GM21786 (cell line): Measurements from ENCODE around the gene DSC2.
"Not testable (repeated sequence)": the region's sequence is repeated elsewhere in the genome, so short reads cannot be mapped to it uniquely, and the experiment has no call there.

ENCODE experiments used
- ATAC-seq: cut with Tn5 transposase; IDR thresholded peaks from one replicate; pipeline ENCODE4 v1.9.1; 2021; ENCODE audit not compliant: unreplicated experiment

DSC2 gene

DNA sequence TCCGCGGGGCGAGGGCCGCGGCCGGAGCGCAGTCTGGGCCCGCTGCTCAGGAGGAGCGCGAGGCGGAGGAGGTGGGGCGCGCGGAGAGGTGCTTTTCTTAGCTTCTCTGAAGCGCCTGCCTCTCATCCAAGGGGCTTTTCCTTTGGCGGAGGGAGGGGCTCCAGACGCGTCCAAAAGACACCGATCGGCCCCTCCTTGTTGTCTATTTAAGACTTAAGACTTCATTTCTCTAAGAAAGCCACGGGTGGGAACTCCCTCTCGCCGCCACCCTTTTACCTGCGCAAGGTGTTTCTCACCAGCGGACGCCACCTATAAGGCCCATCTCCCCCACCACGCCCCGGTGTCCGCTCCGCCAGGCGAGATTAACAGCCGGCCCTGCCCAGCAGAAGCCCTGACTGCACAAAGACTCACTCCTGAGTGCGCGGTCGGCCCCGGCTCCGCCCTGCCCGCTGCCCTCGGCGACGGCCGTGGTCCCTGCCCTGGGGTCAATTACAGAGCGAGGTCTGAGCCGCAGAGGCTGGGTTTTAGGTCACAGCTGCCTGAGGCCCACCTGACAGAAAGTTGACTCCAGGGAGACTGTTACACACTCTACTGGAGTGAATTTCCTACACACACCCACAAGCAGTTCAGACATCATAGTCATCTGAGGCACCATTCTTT is at the start of gene DSC2:
Gene DSC2 (minus strand): TSS at position 397 of the 660 bp plus-strand sequence. CDS start 450 bp downstream, outside the sequence.
- no peak for ATAC-seq

DNA sequence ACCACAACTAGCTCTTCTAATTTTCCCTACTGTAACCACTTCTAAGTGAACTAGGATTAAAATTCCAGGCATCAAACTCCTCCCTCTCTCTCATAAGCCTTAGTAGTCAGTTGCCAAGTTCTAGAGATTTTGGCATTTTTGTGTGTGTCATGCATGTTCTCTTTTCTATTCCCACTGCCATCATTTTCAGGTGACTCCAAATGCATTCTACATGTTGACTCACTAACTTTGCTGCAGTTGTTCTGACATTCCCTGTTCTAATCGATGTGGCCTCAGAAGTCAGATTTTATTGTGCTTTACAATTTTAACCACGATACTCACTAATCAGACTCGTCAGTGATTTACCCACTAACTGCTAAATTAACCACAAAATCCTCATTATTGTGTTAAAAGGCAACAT is 47.1 kb upstream of the DSC2 start:
- no peak for ATAC-seq

DNA sequence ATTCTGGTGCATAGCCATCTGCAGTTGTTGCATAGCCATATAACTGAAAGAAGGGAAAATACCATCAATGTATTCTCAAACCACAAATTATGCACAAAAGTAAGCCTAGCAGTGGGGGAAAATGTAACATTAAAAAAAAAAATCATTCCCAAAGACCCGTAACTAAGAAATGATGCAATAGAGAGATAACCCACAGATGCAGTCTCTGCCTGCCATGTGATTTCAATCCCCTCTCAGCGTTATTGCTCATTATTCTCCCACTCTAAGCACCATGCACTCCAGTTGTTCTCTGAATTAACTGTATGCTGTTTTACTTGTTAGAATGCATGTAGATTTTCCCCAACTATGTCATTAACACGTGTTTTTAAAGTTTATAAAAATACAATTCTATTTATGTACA is 46.4 kb upstream of the DSC2 start:
- no peak for ATAC-seq

DNA sequence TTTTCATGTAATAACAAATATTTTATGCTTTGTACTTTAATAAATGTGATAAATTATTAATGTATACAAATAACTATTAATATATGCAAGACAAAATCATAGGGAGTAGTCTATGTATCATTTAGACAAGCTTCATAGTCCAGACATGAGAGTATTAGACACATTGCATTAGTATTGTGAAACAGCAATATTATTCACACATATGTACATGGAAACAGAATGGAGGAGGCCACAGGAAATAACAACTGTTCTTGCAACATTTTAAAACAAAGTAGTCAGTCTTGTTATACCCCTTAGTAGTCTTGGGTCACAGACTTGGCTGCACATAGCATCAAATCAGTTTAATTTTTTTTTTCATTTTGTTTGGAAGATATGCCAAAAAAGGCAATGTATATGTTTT is 44.6 kb upstream of the DSC2 start:
- ATAC-seq = no peak

DNA sequence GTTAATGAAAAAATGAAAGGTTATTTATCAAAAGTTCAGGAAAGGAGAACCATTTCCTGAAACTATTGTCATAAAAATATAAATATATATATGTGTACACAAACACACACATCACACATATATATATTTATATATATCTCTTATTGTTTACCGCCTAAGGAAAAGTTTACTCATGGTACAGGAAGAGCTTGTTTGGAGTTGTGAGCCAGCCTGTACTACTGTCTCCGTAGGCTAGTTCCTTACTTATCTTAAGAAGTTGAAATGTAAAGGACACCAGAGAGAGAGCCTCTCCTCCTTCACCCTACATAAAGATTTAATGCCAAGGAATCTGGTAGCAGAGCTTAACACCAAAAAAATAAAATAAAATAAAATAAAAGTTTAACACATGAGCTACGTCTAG is 40.8 kb upstream of the DSC2 start:
- no peak for ATAC-seq

DNA sequence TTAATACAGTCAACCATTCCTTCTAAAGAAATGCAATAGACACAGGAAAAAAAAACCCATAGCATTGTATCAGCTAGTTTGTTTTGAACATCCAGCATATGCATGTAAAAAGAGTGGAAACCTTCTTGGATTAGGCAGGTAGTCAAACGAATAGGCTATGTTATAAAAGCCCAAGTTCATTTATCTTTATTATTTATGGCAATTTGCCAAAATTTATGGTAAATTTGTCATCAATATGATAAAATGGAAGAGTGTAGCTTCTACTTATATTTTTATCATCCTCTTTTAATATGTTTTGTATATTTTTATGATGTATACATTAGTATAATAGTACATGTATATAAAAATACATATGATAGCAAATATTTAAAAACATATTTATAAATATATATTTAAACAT is 36.5 kb upstream of the DSC2 start:
- ATAC-seq = no peak

DNA sequence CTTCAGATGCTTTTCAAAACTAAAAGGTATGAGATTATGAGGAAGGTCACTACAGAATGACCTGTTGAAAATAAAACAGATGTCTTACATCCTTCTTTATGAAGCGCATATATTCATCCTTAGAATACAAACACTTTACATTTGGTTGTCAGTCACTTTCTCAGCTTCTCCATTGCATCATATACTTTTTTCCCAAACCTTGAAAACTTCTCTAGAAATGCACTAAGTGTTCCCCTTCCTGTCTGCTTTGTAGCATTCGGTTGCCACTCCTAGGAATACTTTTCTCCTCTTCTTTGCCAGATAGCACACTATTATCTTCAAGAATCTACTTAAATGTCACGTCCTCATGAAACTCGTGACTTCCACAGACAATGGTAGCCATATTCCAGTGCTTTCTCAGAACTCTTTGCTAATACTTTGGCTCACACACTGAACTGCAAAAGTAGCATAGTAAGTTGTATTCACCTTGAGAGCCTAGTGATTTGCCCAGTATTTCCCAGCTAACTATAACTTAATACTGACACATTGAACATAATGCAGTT is 32.8 kb upstream of the DSC2 start:
- ATAC-seq = no peak

DNA sequence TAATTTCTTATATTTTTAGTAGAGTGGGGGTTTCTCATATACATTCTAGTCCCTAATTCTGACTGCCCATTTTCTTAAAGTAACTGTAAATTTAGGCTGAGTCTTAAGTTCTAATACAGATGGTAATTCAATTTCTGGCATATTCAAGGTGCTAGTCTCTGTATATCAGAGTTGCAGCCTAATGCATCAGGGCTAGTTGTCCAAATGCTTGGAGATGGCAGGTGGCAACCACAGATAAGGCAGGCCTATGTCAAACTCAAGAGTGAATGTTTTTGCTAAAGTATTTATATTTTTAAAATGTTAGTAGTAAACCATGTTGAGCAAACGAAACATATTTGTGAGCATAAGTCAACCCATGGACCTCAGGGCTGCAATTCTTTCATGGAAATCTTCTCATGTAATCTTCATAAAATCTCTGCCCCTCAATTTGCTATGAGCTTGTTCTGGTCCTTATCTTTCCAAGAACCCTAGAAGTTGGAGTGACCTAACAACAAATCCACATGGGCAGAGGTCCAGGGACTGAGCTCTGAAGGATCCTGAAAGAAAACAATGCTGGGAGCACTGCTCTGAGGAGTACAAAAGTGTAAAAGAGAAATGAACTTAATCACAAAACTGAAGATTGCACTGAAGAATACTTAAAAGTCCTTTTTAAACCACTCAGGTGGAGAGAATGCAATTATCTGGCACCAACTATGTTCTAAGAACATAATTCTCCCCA is 27.3 kb upstream of the DSC2 start:
- ATAC-seq = no peak

DNA sequence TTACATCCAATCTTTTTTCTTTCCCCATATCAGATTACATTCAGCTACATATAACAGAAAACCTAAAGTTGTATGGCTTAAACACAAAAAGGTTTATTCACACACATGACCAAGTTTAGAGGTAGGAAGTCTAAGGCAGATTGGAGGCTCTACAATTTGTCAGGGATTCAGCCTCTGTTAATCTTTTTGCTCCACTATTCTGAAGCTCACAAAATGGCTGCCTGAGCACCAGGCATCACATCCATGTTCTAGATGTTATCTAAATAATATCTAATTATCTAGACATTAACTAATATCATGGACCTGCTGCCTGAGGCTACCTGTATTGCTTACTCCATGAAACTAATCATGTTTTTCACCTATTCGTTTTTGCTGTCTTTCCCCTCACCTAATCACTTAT is 23.7 kb upstream of the DSC2 start:
- ATAC-seq = no peak

DNA sequence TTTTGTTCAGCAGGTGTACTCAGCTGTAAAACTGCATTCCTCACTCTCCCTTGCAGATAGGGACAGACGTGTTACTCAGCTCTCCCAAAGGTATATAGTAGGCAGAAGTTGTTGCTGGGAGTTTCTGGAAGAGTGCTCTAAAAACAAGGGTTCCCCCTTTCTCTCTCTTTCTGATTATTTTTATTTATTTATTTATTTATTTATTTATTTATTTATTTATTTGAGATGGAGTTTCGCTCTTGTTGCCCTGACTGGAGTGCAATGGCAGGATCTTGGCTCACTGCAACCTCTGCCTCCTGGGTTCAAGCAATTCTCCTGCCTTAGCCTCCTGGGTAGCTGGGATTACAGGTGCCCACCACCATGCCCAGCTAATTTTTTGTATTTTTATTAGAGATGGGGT is 20.9 kb upstream of the DSC2 start:
- ATAC-seq = not testable (repeated sequence)

DNA sequence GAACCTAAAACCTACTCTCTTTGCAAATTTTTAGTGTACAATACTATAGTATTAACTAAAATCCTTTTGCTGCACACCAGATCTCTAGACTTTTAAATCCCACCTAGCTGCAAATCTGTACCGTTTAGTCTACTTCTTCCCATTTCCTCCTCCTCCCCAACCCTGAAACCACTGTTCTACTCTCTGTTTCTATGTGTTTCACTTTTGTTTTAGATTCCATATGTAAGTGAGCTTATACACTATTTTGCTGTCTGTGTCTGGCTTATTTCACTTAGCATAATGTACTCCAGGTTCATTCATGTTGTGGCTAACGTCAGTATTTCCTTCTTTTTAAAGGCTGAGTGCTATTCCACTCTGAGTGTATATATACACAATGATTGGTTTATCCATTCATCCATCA is 18.4 kb upstream of the DSC2 start:
- peak; percentile 58 for ATAC-seq

DNA sequence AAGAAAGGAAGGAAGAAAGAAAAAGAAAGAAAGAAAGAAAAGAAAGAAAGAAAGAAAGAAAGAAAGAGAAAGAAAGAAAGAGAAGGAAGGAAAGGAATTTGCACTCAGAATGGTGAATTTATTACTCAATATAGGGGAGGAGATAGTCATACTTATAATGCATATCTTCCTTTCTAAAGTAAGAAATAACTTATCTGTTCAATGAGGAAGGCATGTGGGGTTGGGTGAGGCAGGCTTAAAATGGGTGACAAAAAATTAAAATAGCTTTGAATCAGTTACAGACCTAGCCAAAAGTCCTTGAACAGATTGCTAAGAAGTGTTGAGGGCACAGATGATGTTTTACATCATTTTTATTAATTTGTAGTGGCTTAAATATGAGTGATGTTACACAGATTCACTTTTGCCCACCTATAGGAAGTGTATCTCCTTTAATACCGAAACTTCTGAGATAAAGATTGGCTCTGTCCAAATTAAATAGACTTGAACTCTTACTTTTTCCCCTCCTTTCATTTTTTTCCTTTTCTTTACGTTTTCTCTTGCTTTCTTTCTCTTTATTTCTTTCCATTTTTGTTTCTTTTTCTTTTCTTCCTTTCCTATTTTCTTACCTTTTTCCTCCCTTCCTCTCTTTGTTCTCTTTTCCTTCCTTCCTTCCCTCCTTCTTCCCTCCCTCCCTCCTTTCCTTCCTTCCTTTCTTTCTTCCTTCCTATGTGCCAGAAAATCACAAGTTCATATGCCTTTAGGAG is 14.8 kb upstream of the DSC2 start:
- ATAC-seq = no peak

DNA sequence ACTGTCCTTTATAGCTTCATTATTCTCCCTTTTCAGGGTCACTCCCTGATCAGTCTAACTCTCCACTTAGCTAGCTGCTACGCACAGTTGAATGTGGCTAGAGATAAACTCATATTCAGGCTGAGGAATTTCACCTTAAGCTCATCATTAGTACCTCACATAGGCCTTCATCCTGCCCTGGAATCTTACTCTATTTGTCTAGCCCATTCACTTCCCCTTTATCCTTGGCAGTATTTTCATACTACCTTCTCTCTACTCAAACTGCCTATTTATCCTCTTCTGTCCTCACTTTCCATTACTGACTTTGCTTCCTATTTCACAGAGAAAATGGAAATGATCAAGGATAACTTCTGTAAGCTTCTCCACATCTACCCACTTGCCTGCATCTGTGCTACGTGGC is 10.6 kb upstream of the DSC2 start:
- ATAC-seq = no peak

DNA sequence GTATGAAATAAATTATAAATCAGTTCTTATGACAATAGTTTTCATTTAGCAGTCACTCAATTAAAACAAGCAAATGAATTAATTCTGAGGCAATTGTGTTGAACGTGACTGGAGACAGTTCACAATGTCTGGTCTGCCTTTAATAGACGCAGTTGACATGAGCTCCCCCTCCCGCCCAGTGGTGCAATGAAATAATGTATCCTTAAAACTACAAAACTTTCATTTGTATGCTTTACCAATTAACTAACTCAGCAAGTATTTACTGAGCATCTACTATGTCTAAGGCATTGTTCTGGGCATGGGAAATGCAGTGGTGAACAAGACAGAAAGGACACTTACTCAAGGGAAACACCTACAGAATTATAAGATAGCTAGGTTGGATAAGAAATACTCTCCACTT is 3.5 kb upstream of the DSC2 start:
- ATAC-seq = no peak

DNA sequence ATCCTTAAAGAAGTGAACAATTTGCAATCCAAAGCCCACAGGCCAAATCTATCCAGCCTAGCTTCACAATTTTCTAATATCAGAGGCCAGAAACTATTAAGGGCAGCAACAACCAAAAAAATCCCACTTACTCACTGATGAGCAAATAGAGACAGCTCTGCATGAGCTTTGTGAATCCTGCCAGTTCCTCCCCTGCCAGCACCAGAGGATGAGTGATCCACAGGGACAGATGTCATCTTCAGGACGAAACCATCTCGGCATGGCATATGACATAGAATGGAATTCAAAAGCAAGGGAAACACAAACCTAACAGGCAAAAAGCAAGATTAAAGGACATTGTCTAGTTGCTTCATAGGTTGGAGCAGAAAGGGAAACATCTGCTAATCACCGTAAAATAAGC is 2.2 kb upstream of the DSC2 start:
- no peak for ATAC-seq

DNA sequence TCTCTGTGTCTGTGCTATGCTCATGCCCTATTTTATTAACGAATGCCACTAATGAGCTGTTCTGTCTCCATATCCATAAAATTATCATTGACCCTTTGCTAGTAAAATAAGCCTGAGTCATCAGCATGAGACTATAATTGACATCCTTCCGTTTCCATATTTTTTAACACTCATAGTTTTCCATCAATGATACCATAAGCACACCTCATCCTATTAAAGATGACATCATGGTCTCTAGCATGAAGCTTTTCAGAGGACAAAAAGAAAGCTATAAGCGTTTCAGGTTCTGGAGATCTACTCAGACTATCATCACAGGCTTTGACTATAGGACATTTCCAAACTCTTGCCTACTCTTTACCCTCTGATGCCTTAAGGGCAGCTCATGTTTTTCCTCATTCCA is 1.2 kb upstream of the DSC2 start:
- no peak for ATAC-seq

DNA sequence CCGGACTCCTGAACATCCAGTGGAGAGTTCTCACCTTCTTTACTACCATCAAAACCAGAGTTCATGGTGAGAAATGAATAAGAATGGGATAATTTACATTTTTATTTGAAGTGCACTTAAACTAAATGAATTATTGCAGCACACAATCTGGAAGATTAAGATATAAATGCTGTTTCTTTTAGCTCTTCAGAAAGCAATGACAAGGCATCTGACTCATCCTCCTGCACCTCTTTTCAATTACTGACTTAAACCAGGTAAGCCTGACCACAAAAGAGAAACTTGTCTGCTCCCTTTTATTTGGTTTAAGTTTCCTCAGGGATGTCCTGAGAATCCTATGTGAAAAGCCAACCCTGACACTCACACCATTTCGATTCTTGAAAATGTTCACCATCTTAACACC is 720 bp upstream of the DSC2 start:
- no peak for ATAC-seq

DNA sequence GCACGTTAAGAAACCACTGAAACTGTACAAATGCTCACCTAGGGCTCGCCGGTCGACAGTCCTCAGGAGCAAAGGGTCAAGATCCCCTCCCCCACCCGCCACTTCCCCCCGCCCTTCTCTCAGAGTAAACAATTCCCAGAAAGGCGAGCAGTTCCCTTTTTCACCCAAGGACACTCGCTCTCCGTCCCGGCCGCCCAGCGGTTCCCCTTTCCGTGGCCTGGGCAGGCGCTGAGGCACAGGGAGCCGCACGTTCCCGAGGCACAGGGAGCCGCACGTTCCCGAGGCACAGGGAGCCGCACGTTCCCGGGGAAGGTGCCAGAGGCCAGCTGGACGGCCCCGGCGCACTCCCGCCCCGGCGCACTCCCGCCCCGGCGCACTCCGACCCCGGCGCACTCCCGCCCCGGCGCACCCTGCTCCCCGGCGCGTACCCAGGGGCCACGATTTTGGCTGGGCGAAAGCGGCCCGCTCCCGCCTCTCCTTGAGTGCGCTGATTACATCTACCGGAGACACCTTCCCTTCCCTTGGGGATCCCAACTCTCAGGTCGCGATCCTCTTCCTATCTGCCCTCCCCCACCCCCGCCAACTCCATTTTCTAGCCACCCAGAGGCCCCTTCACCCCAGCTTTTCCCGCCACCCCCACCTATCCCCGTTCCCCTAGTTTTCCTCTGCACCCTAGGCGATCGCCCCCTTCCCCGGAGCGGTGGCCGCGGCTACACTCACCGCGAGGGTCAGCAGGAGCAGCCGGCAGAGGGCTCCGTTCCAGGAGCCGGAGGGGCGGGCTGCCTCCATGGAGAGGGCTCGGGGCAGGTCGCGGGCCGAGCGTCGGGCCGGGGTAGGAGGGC is 817 bp downstream of the DSC2 start:
- no peak for ATAC-seq

DNA sequence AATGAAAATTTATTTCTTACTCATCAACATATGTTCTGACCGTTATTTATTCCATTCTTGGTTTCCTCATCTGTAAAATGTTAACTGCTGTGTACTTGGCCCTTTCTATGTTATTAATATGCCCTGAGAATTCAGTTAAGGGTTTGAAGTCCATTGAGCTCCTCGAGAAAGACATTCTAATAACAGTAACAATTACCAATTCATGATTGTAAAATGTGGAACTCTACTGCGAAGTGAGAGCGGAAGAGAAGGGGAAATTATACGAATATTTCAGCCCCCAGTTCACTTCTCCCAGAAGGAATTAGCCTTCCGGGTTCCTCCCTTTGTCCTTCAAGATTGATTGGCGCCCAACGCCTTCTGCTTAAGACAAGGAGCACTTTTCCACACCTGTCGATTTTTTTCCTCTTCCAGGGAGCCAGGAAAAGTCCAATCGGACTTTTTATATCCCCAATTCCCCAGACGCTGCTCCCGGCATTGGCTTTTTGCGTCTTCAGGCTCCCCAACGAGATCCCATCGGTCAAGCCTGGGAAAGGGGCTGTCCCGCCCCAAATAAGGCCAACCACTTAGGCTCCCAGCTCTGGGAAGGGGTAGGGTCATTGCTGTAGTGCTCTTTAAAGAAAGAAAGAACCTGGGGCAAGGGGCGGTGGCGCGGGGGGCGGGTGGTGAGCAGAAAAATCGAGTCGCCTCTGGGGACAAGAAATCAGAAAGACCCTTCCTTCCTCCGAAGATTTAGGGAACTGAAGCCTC is 1.6 kb downstream of the DSC2 start:
- ATAC-seq = no peak

DNA sequence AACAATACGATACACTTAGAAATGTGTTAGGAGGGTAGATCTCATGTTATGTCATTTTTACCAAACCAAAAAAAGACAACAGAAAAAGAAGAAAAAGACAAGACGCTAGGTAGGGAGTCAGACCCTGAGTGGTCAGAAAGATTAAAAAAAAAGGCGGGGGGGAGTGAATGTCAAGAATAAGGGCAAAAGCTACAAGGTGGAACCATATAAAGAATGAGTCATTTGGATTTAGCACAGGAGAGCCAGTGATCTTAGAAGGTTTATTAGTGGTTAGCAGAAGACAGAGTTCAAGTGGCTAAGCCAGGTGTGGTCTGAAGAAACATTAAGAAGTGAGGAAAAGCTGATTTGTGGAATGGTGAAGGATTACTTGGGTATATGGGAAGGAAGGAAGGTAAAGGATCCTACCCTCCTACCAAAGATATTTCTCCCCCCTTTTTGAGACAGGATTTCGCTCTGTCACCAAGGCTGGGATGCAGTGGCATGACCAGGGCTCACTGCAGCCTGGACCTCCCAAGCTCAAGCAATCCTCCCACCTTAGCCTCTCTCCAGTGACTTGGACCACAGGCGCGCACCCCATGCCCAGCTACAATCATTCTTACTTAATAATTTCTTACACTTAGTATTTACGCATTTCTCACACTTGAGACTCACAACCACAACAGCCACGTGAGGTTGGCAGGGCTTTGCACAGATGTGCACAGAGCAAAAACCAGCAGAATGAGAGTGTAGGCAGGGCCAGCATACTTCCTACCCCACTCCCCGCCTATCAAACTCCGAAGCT is 2.6 kb downstream of the DSC2 start:
- ATAC-seq = no peak
